ENCODE data around the gene CCS. TPM values are rescaled to one million over a fixed set of nuclear protein-coding genes. Genes with fewer than 3 reads are reported as not detected.

CCS gene
- total RNA-seq, 1 donor from 2014 or later: 58.0 TPM

DNA sequence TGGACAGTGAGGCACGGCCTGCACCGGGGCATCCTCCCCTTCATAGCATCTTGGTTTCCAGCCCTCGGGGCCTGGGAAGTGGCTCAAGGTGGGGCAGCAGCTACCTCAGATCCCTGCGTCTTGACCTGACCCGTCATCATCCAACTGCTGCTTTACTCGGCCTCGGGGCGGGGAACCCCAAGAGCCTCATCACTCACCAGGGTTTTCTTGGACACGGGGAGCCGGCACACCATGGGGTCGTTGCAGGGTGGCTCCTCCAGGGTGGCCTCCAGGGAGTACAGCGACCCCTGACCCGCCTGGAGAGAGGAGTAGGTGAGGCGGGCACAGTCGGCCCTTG is 25.2 kb upstream of the CCS start:
- no peak for DNase-seq (ENCODE audit: extremely low spot score, unreplicated experiment)
- TF ChIP-seq, protein P1, sequence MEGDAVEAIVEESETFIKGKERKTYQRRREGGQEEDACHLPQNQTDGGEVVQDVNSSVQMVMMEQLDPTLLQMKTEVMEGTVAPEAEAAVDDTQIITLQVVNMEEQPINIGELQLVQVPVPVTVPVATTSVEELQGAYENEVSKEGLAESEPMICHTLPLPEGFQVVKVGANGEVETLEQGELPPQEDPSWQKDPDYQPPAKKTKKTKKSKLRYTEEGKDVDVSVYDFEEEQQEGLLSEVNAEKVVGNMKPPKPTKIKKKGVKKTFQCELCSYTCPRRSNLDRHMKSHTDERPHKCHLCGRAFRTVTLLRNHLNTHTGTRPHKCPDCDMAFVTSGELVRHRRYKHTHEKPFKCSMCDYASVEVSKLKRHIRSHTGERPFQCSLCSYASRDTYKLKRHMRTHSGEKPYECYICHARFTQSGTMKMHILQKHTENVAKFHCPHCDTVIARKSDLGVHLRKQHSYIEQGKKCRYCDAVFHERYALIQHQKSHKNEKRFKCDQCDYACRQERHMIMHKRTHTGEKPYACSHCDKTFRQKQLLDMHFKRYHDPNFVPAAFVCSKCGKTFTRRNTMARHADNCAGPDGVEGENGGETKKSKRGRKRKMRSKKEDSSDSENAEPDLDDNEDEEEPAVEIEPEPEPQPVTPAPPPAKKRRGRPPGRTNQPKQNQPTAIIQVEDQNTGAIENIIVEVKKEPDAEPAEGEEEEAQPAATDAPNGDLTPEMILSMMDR (conservative IDR thresholded peaks at IDR 0.05): no peak
- no peaks in the 10 kb centered on the region for H3K27me3 Mint-ChIP-seq
- no peaks in the 10 kb centered on the region for H3K9me3 Mint-ChIP-seq
- H3K36me3 Mint-ChIP-seq: no peaks in the 10 kb centered on the region
- no peaks in the 10 kb centered on the region for H3K4me1 Mint-ChIP-seq (ENCODE audit: unreplicated experiment)
- no peak overlapping the region for H3K27ac Mint-ChIP-seq
- H3K4me3 Mint-ChIP-seq: no peak overlapping the region

DNA sequence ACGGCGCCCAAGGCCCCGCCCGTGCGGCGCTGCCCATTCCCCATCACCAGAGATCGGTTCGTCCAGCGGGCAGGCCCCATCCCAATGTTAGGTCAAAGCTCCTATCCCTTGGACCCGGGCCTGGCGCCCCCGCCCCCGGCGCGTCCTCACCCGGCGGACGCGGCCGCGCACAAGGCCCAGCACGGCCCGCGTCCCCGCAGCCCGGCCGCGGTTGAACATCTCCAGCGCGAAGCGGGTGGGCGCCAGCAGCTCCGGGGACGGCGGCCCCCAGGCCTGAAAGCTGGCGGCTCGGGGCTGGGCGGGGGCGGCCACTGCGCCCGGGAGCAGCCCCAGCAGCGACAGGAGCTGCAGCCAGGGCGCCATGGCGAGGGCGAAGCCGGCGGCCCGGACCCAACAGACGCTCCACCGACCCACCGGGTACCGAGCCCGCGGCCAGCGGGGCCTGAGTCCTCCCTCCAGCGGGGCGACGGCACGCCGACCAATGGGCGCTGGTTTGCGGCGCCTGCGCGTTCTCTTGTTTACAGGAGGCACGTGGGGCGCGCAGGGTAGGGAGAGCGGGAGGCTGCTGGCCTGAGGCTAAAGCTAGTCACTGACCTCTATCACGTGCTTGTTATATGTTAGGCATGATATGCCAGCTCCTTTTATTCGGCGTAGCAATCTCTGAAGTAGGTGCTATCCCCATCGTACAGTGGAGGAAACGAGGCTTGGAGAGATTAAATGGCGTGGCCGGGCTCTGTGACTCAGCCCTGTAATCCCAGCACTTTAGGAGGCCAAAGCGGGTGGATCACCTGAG is 24.7 kb upstream of the CCS start, which contains the start of gene CTSF:
CTSF (minus strand) TSS at position 483 of the 793 bp plus-strand sequence; CDS start at position 363, 120 bp downstream.
- TF ChIP-seq, protein P1 (conservative IDR thresholded peaks at IDR 0.05): no peak
- no peaks in the 10 kb centered on the region for H3K36me3 Mint-ChIP-seq
- H3K27ac Mint-ChIP-seq: no peak within 1 kb of the TSS
- no peaks in the 10 kb centered on the region for H3K4me1 Mint-ChIP-seq (ENCODE audit: unreplicated experiment)
- H3K27me3 Mint-ChIP-seq: no peaks in the 10 kb centered on the region
- no peak within 1 kb of the TSS for H3K4me3 Mint-ChIP-seq
- no peak for DNase-seq (ENCODE audit: extremely low spot score, unreplicated experiment)
- no peaks in the 10 kb centered on the region for H3K9me3 Mint-ChIP-seq

GRCh38 chr11:66569076-66569475 is 23.9 kb upstream of the CCS start:
- TF ChIP-seq, protein P1 (conservative IDR thresholded peaks at IDR 0.05): no peak
- H3K4me1 Mint-ChIP-seq (ENCODE audit: unreplicated experiment): no peaks in the 10 kb centered on the region
- DNase-seq (ENCODE audit: extremely low spot score, unreplicated experiment): no peak

DNA sequence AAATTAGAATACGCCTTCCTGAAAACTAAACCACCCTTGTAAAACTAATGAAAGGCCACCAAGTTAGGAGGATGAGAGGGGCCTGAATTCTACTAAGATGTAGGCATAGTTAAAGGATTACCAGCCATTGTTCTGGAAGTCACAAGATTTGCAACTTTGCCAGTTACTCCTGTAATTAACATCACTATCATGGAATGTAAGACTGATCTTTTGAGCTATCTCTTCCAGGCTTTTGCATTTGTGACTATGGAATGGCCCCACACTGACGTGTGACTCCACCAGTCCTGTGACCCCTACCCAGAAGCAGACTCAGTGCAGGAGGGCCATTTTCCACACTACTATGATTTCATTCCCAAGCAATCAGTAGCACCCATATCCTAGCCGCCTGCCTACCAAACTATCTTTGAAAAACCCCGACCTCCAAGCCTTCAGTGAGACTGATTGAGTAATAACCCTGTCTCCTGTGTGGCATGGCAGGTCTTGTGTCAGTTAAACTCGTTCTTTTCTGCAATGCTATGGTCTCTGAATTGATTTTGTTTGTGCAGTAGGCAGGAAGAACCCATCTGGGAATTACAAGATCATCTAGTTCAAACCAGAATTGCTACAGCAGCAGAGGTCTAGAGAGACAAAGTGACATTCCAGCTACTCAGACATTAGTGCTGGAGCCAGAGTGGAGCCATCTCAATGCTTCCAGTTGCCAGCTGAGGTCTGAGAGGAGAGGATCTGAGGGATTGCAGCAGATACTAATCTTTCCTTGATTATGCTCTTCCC is 22.7 kb upstream of the CCS start:
- no peak overlapping the region for H3K27ac Mint-ChIP-seq
- peaks cover 15% of the 10 kb centered on the region for H3K27me3 Mint-ChIP-seq
- no peaks in the 10 kb centered on the region for H3K9me3 Mint-ChIP-seq
- no peaks in the 10 kb centered on the region for H3K36me3 Mint-ChIP-seq
- no peaks in the 10 kb centered on the region for H3K4me1 Mint-ChIP-seq (ENCODE audit: unreplicated experiment)
- no peak for DNase-seq (ENCODE audit: extremely low spot score, unreplicated experiment)
- no peak overlapping the region for H3K4me3 Mint-ChIP-seq
- TF ChIP-seq, protein P1 (conservative IDR thresholded peaks at IDR 0.05): no peak

More at GRCh38 chr11:66569076-66569475, 23.9 kb upstream of the CCS start:
- H3K27me3 Mint-ChIP-seq: peaks cover 6% of the 10 kb centered on the region
- H3K4me3 Mint-ChIP-seq: no peak overlapping the region
- no peaks in the 10 kb centered on the region for H3K36me3 Mint-ChIP-seq
- no peak overlapping the region for H3K27ac Mint-ChIP-seq
- H3K9me3 Mint-ChIP-seq: no peaks in the 10 kb centered on the region

GRCh38 chr11:66570850-66571180 is 22.2 kb upstream of the CCS start:
- H3K4me1 Mint-ChIP-seq (ENCODE audit: unreplicated experiment): no peaks in the 10 kb centered on the region
- peaks cover 15% of the 10 kb centered on the region for H3K27me3 Mint-ChIP-seq
- DNase-seq (ENCODE audit: extremely low spot score, unreplicated experiment): no peak
- no peaks in the 10 kb centered on the region for H3K9me3 Mint-ChIP-seq
- TF ChIP-seq, protein P1 (conservative IDR thresholded peaks at IDR 0.05): no peak
- no peak overlapping the region for H3K27ac Mint-ChIP-seq
- no peaks in the 10 kb centered on the region for H3K36me3 Mint-ChIP-seq
- no peak overlapping the region for H3K4me3 Mint-ChIP-seq

All from type B pancreatic cell (in vitro differentiated cells).